GM18870 (cell line): ENCODE measurements around the gene DOCK7.
"Not testable (repeated sequence)": the region's sequence is repeated elsewhere in the genome, so short reads cannot be mapped to it uniquely, and the experiment has no call there.

Source experiments
- ATAC-seq: cut with Tn5 transposase; IDR thresholded peaks from one replicate; pipeline ENCODE4 v1.9.1; 2021; ENCODE audit warnings: moderate library complexity; ENCODE audit not compliant: unreplicated experiment

The DOCK7 gene

DNA sequence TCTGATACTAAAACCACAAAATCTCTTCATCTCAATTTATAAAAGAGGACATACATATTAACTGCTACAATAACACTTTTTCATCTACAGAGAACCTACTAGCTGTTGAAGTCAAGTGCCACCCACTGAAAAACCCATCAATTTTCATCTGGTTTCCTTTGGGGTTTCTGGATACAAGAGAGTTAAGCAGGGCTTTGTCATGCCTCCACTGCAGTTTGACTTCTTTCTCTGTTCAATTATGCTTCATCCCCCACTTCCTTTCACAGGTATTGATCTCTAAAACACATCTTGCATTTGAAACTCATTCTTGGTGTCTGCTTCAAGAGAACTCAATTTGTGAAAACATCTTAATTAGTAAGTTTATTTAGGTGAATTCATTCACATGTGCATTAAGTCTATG lies 151.3 kb downstream of the DOCK7 start:
- ATAC-seq: no peak

DNA sequence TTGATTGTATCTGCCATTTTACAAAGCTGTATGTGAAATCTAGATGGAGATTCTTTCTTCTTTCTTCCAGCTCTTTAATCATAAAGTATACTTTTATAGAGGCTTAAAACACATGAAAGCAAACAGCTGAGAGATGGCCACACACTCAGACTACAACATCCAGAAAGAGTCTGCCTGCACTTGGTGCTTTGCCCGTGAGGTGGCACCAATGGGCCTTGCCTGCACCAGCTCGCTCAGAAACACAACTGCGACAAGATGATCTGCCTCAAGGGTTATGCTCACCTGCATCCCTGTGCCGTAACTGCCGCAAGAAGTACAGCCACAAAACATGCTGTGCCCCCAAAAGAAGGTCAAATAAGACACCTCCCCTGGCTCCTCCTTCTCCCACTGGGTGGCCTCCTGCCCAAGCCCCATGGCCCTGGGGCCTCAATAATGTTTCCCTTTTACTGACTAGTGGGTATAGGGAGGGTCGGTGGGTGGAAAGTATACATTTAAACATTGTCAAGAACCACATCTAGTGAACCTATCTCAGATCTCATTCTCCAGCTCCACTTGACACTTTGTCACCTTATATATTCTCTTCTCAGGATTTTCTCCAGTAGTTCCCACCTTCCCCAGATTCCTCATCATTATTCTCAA lies 157.6 kb downstream of the DOCK7 start:
- no peak for ATAC-seq

DNA sequence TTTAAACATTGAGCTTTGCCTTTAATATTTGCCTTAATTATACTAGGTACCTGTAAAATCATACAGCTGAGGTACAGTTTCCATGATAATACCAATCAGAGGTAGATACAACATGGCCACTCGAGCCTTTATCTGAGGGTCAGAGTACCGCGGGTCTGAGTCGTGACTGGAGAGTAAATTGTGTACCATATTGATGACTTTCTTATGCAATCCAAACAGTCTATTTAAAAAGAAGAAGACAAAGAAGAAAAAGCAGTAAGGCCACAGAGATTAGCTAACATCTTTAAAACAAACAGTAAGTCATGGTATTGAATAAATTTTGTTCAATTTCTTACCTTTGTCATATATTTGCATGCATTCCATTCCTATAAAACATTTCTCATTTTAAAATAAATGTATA lies 159.0 kb downstream of the DOCK7 start:
- ATAC-seq: no peak

DNA sequence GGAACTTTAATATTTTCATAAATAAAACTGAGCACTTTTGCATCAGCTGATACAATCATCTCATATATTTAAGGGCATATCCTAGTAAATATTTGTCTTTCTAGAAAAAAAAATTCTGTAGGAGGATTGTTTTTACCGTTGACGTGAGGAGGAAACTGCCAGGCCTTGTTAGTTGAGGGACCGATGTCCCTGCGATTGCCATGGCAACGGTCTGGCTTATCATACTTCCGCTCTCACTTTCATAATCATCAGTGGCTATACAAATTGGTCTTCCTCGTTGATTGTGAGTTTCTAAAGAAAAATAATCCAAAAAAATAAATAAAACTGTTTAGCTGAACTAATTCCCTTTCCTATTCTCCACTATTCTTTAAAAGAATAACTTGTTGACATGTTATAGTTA lies 160.2 kb downstream of the DOCK7 start:
- ATAC-seq: peak; percentile 68

DNA sequence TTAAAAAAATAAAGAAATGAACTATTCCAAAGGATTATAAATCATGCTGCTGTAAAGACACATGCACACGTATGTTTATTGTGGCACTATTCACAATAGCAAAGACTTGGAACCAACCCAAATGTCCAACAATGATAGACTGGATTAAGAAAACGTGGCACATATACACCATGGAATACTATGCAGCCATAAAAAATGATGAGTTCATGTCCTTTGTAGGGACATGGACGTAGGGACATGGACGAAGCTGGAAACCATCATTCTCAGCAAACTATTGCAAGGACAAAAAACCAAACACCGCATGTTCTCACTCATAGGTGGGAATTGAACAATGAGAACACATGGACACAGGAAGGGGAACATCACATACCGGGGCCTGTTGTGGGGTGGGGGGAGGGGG lies 160.8 kb downstream of the DOCK7 start:
- ATAC-seq: not testable (repeated sequence)

DNA sequence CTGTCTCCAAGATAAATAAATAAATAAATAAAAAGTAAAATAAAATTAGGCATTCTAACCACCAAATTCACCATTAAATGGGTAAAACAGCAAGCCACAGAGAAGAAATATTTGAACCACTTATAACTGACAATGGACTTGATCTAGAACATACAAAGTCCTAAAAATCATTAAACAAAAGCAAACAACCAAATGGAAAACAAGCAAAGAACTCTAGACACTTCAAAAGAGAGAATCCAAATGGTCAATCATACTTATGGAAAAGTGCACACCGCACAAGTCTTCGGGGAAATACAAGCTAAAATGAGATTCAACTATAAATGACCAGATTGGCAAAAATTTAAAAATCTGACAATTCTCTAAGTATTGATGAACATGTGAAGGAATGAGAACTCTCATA lies 164.3 kb downstream of the DOCK7 start:
- ATAC-seq: no peak

DNA sequence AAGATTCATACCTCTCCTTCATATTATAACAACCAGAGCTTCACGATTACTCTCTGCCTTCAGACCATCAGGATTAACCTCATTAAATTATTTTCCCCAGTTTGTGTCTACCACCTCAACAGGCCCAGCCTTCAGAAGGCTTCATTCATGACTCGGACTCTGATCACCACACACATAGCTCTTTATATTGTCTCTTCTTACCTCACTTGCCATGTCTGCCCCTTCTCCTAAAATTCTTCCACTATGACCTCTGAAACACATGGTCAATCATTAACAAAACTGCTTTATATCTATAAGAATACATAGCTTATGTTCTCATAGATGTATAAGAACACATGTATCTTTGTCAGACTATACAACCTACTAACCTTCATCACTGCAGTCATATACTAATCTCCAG lies 171.6 kb downstream of the DOCK7 start:
- no peak for ATAC-seq

DNA sequence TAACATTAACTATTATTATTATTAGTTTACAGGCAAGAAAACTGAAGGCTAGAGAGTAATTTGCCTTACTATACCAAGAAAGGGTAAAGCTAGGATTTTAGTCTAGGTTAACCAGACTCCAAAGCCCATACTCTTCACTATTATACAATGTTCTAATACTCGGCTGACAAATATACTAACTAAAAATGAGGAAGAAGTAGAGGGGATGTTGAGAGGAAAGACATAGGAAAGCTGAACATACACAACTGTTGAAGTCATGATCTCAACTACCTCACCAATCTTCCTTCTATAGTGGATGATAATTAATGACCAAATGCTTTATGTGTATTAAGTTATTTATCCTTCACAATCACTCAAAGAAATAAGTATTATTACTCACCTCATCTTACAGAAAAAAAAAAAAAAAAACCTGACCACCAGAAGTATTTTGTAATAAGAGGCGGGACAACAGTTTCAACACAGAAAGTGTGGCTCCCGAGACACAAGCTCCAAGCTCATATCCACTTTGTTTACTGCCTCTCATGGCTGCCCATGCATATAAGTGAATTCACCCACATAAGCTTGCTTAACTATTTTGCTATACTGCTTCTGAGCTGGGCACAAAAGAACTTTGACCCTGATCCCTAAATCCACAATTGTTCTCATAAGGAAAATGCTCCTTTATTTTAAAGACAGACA lies 173.3 kb downstream of the DOCK7 start:
- ATAC-seq: no peak

DNA sequence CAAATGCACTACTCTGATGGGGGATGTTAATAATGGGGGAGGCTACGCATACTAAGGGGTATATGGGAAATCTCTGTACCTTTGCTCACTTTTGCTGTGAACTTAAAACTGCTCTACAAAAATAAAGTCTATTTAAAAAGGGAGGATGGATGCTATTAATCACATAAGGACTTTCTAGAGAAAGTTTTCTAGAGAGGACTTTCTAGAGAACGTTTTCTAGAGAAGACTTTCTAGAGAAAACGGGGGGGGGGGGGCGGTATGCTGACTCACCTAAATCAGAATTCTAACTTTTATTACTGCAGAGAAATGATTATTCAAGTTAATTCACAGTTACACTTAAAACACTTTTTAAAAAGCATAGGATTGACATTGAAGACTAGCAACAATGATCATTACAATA lies 175.2 kb downstream of the DOCK7 start:
- no peak for ATAC-seq

DNA sequence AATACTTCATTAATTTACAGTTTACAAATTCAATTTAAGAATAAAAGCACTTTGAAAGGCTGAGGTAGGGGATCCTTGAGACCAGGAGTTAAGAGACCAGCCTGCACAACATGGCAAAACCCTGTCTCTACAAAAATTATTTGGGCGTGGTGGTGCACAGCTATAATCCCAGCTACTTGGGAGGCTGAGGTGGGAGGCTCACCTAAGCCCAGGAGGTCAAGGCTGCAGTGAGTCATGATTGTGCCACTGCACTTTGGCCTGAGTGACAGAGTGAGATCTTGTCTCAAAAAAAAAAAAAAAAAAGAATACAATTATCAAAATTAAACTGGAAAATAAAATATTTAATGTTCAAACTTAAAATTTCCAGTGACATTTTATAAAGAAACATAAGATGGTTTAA lies 179.2 kb downstream of the DOCK7 start:
- no peak for ATAC-seq

DNA sequence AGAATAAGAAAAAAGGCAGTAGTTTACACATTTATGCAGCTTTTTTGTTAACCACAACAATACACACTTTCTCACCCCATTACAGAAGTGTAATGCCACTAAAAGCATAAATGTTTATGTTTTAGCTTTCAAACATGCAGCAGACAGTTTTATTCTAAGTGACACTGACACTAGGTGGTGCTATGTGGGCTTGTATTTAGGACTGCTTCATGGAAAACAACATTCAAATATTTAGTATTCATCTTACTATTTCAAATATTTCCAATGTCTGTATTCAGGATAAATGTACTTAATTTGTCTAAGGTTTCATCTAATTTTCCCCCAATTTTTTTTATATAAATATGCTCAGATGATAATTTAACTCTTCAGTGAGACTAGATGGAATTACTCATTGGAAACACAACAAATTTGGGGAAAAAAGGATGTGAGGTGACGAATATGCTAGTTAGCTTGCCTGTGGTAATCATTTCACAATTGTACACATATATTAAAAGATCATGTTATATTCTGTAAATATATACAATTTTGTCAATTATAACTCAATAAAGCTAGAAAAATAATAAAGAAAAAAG lies 179.9 kb downstream of the DOCK7 start:
- no peak for ATAC-seq

DNA sequence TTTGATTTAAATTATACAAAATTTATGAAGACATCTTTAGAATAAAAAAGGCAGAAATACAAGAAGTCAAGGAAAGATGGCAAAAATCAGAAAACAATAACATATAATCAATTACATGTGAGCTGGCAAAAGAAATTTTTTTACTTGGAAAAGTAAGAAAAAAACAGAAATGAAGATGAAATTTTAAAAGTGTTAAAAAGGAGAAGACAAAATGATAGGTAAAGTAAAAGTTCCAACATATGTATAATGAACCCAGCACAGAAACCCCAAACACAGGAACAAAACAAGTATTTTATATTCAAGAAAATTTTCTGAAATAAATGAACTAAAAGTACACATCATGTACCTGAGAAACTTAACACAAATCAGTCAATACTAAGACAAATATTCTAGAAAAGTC lies 188.0 kb downstream of the DOCK7 start:
- no peak for ATAC-seq

DNA sequence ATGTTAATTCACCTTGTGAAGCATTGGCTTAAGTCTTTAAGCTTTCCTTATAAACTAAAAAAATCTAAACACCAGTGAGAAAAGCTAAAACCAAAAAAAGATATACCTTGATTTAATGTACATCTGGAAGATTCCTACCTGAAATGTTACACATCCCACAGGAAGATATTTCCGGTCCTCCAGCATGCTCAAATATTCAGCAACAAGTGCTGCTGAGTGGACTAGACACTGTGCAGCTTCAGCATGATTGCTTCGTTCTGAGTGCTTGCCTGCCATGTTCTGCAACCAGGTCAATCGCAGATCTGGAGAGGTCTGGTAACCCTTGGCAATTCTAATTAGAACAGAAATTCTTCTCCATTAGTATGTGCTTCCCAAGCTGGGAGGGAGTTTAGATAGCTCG lies 194.0 kb downstream of the DOCK7 start:
- no peak for ATAC-seq

DNA sequence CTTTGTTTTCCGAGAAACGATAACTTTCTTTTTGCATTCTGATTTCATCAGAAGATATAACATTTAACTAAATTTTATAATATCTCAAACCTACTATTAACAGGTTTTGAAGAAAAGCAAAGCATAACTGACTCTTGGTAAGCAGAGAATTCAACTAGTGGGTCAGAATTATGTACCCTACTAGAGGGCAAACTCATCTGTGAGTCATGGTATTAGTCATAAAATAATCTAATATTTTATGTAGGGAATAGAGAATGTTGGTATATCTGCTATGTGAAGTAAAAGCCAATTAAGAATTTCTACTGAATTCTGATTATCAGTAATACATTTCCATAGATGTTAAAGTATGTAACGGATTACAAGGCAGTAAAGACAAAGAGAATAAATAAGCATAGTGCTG lies 194.5 kb downstream of the DOCK7 start:
- ATAC-seq: no peak

DNA sequence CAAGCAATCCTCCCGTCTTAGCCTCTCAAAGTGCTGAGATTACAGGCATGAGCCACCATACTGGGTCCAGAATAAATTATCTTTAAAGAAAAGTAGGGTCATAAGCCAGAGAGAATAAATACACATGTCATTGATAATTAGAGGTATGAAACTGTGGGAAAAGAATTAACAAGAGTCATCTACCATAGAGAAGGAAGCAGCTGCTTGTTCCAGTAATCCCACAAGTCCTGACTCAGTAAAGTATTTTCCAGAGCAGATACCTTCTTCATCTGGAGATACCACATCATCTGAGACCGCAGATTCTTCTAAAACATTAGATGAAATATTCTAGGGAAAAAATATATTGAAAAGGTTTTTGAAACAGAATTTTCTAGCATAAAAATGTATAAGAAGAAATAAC lies 195.7 kb downstream of the DOCK7 start:
- no peak for ATAC-seq

DNA sequence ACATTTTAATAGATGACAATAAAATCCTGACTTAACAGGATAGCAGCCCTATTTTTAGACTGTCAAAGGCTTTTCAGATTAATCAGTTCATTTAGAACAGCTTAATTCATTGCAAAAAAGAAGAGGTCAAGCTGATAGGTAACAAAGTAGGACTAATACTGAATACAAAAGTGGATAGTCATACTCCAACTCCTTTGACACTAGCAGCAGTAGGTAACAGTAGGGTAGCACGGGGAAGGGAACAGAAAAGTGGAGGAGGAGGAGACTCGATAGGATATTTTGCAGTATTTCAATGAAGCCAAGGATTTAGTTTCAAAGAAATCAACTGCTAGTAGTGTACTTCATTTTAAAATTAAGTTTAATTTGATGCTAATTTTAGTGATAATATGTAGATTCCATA lies 200.2 kb downstream of the DOCK7 start:
- no peak for ATAC-seq

DNA sequence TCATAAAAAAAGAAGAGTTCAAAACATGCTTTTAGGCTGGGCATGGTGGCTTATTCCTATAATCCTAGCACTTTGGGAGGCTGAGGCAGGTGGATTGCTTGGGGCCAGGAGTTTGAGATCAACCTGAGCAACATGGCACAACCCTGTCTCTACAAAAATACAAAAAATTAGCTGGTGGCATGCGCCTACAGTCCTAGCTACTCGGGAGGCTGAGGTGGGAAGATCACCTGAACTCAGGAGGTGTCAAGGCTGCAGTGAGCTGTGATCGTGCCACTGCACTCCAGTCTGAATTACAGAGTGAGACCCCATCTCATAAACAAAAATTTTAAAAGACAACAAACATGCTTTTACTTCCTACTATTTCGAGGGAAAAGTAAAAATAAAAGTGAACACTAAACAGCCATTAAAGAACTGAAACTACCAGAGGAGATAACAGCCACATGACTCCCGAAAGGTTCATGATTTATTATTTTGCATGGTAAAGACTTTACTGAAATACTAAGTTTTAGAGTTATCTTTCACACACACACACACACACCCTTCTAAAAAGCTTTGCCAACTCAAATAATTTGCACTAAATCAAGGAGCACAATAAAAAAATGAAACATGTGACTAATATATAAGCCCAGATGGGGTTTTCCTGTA lies 203.2 kb downstream of the DOCK7 start:
- ATAC-seq: no peak

DNA sequence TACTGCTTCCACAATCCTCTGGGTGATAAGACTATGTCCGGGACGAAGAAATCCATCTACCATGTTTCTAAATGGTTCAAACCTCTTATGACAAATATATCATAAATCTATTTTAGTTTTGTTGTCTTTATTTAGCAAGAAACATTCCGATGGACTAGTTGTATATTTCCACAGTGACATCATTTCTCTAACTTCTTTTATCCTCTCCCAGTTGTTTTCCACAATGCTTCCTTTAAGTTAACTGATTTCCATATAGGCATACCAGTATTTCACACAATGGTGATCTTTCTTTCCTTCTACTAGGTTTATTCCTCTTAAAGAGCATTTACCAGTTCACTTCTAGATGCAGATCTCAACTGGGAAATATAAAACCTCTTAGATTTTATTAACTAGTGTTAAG lies 206.5 kb downstream of the DOCK7 start:
- no peak for ATAC-seq

DNA sequence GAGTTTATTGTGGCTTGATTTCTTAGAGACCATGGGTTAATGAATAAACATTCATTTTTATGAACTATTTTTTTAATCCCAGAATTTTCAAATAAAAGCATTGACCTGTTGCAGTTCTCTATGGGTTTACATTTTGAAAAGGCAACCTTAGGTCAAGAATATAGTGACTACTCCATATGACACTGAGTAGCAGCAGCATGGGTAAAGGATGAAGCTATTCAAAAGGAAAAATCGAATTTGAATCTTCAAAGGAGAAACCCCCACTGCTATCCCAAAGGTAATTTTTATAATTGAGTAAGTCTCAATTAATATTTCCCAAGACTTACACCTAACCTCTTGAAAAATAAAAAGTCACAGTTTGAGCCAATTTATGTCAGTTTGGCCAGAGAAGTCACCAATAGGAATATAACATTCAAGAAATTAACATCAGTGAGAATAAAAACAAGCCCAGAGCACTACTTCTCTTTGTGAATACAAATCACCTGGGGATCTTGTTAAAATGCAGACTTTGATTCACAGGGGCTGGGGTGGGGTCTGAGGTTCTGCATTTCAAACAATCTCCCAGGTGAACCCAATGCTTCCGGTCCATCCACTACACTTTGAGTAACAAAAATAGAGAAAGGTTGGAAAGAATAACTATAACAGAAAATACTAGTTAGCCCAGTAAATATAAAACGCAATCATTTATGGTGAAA lies 211.5 kb downstream of the DOCK7 start:
- no peak for ATAC-seq

DNA sequence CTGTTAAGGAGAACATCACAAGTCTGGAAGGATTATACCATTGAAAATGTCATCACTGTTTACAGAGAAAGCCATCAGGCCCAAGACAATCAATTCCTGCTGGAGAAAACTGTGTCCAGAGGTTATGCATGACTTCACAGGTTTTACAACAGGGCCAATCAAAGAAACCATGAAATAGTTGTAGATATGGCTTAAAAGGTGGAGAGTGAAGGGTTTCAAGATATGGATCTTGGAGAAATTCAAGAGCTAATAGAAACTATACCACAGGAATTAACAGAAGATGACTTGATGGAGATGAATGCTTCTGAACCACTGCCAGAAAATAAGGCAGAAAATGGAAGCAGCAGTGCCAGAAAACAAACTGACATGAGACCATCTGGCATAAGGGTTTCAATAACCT lies 221.1 kb downstream of the DOCK7 start:
- ATAC-seq: no peak

DNA sequence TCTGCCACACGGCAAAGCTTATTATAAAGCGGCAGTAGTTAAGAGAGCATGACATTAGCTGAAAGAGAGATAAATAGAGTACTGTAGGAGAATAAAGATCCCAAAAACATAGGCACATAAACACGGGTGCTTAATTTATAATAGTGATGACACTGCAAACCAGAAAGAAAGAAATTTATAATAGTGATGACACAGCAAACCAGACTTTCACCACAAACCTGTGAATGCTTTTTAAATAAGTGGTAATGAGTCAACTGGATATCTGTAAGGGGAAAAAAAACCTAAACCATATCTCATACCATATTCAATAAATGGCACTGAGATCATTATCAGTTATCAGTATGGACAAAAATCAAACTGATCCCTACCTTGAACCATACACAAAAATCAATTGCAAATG lies 225.8 kb downstream of the DOCK7 start:
- no peak for ATAC-seq

DNA sequence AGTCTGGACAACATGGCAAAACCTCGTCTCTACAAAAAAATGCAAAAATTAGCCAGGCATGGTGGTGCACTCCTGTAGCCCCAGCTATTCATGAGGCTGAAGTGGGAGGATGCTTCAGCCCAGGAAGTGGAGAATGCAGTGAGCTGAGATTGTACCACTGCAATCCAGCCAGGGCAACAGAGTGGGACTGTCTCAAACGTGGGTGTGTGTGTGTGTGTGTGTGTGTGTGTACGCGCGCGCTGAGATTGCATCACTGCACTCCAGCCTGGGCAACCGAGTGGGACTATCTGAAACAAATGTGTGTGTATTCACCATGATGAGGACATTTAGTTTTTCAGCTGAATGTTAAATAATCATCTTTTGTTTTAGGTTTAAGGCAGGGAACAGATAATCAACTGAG lies 230.2 kb downstream of the DOCK7 start:
- ATAC-seq: no peak
